ENCODE results near the gene AAGAB.

AAGAB gene

GRCh38 chr15:67176195-67176971, 78.1 kb downstream of the AAGAB start:
- no peaks in the 10 kb centered on the region for H4K20me1 ChIP-seq (ENCODE audit: low read depth, low read length)
- no peaks in the 10 kb centered on the region for H3K9me3 ChIP-seq (ENCODE audit: insufficient read depth, low read length)
- H3K9ac ChIP-seq (ENCODE audit: low read length), result no peak overlapping the region

GRCh38 chr15:67175643-67176071, 78.8 kb downstream of the AAGAB start:
- H3K79me2 ChIP-seq (ENCODE audit: insufficient read depth, low read length), result no peaks in the 10 kb centered on the region
- H2AFZ ChIP-seq (ENCODE audit: low read depth, low read length, severe bottlenecking), result no peak overlapping the region
- H4K20me1 ChIP-seq (ENCODE audit: low read depth, low read length), result no peaks in the 10 kb centered on the region
- no peaks in the 10 kb centered on the region for H3K9me3 ChIP-seq (ENCODE audit: insufficient read depth, low read length)
- TF ChIP-seq EZH2phosphoT487 (conservative IDR thresholded peaks at IDR 0.05; ENCODE audit: low read length), result no peak
- no peak for TF ChIP-seq CTCF (IDR thresholded peaks at IDR 0.05; ENCODE audit: insufficient read depth, low read length, poor library complexity, severe bottlenecking)
- no peak overlapping the region for H3K4me3 ChIP-seq (ENCODE audit: insufficient read depth, low read length, poor library complexity, severe bottlenecking)
- no peaks in the 10 kb centered on the region for H3F3A ChIP-seq (ENCODE audit: insufficient read depth)
- H3K27me3 ChIP-seq (ENCODE audit: low read length), result no peaks in the 10 kb centered on the region
- H3K9ac ChIP-seq (ENCODE audit: low read length), result no peak overlapping the region
- no peaks in the 10 kb centered on the region for H3K9me2 ChIP-seq (replicated peaks; ENCODE audit: insufficient read depth, low read length)
- no peak overlapping the region for H3K4me2 ChIP-seq (ENCODE audit: low read depth, low read length, poor library complexity, severe bottlenecking)
- no peaks in the 10 kb centered on the region for H3K36me3 ChIP-seq (ENCODE audit: low read length)
- H3K27ac ChIP-seq (ENCODE audit: low read depth, low read length), result no peak overlapping the region

More at GRCh38 chr15:67176195-67176971, 78.1 kb downstream of the AAGAB start:
- Histone ChIP-seq H3K79me2 (ENCODE audit: insufficient read depth, low read length) (no peaks in the 10 kb centered on the region), H3K4me3 (ENCODE audit: insufficient read depth, low read length, poor library complexity, severe bottlenecking) (no peak overlapping the region), H3K9me2 (replicated peaks; ENCODE audit: insufficient read depth, low read length) (no peaks in the 10 kb centered on the region), H3K36me3 (ENCODE audit: low read length) (no peaks in the 10 kb centered on the region), H3F3A (ENCODE audit: insufficient read depth) (no peaks in the 10 kb centered on the region), H3K4me2 (ENCODE audit: low read depth, low read length, poor library complexity, severe bottlenecking) (no peak overlapping the region), H2AFZ (ENCODE audit: low read depth, low read length, severe bottlenecking) (no peak overlapping the region), H3K27me3 (ENCODE audit: low read length) (no peaks in the 10 kb centered on the region), H3K27ac (ENCODE audit: low read depth, low read length) (no peak overlapping the region)
- TF ChIP-seq CTCF (IDR thresholded peaks at IDR 0.05; ENCODE audit: insufficient read depth, low read length, poor library complexity, severe bottlenecking) (no peak), EZH2phosphoT487 (conservative IDR thresholded peaks at IDR 0.05; ENCODE audit: low read length) (no peak)

DNA sequence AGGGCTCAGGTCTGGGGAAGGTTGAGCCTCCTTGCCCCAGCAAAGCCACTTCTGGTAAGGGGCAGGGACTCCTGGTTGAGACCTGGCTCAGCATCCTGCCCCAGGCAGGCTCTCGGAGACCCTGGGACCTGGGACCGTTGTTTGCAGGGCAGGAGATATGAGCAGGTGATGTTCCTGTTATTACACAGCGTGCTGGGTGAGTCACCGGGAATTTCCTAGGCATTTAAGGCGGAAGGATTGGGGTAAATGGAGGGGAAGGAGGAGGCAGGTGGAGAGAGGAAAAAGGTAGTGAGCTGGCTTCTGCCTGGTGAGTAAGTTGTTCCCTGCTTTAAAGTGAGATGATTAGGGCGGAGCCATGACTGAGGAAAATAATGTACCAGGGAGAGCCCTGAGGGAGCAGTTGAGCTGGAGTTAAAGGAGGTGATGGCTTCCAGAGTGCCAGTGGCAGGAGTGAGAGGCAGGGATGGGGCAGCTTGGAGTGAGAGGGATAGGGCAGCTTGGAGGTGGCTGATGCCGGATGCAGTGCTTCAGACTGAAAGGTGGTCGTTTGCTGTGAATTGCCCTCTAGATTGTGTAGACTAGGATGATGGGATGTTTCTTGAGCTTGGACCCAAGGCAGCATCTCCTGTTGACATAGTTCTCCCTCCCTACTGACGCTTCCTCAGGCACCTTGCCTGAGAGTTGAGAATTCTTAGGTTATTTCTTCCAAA, 79.4 kb downstream of the AAGAB start:
- no peak overlapping the region for H2AFZ ChIP-seq (ENCODE audit: low read depth, low read length, severe bottlenecking)
- no peaks in the 10 kb centered on the region for H3K79me2 ChIP-seq (ENCODE audit: insufficient read depth, low read length)
- TF ChIP-seq CTCF (IDR thresholded peaks at IDR 0.05; ENCODE audit: insufficient read depth, low read length, poor library complexity, severe bottlenecking) (no peak), EZH2phosphoT487 (conservative IDR thresholded peaks at IDR 0.05; ENCODE audit: low read length) (no peak)
- H3K9me3 ChIP-seq (ENCODE audit: insufficient read depth, low read length), result no peaks in the 10 kb centered on the region
- H3K4me2 ChIP-seq (ENCODE audit: low read depth, low read length, poor library complexity, severe bottlenecking), result no peak overlapping the region
- H3K4me3 ChIP-seq (ENCODE audit: insufficient read depth, low read length, poor library complexity, severe bottlenecking), result no peak overlapping the region
- no peaks in the 10 kb centered on the region for H3K36me3 ChIP-seq (ENCODE audit: low read length)
- H4K20me1 ChIP-seq (ENCODE audit: low read depth, low read length), result no peaks in the 10 kb centered on the region
- no peaks in the 10 kb centered on the region for H3K27me3 ChIP-seq (ENCODE audit: low read length)
- H3F3A ChIP-seq (ENCODE audit: insufficient read depth), result no peaks in the 10 kb centered on the region
- H3K9me2 ChIP-seq (replicated peaks; ENCODE audit: insufficient read depth, low read length), result no peaks in the 10 kb centered on the region
- H3K9ac ChIP-seq (ENCODE audit: low read length), result no peak overlapping the region
- H3K27ac ChIP-seq (ENCODE audit: low read depth, low read length), result no peak overlapping the region

Data from SU-DHL-6 (cell line).